Stomach smooth muscle (tissue), 2 donors: ENCODE data around the gene UBR7.
"Not testable (repeated sequence)": the region's sequence is repeated elsewhere in the genome, so short reads cannot be mapped to it uniquely, and the experiment has no call there.

Source experiments
- H3K27ac ChIP-seq: one replicate; pipeline ENCODE4 v1.7.0; 2013; ENCODE audit warnings: mild to moderate bottlenecking, low read length, inconsistent platforms
- H3K27me3 ChIP-seq, 2 donors: one replicate each; pipeline ENCODE4 v1.7.0; 2013; ENCODE audit warnings: low read length in 2 of 2; ENCODE audit not compliant: insufficient read depth in 2 of 2, control insufficient read depth in 1 of 2
- H3K36me3 ChIP-seq, 2 donors: one replicate each; pipeline ENCODE4 v1.7.0; 2013; ENCODE audit warnings: low read length in 2 of 2; ENCODE audit not compliant: control insufficient read depth in 2 of 2, insufficient read depth in 2 of 2
- H3K4me1 ChIP-seq: one replicate; pipeline ENCODE4 v1.7.0; 2013; ENCODE audit warnings: low read length; ENCODE audit not compliant: control insufficient read depth, insufficient read depth
- H3K4me3 ChIP-seq, 2 donors: one replicate each; pipeline ENCODE4 v1.7.0; 2013; ENCODE audit warnings: low read length in 2 of 2
- H3K9ac ChIP-seq, 2 donors: one replicate each; pipeline ENCODE4 v1.7.0; 2013; ENCODE audit warnings: low read length in 2 of 2, mild to moderate bottlenecking in 1 of 2
- H3K9me3 ChIP-seq, 2 donors: one replicate each; pipeline ENCODE4 v1.7.0; 2013; ENCODE audit warnings: low read length in 2 of 2; ENCODE audit not compliant: control insufficient read depth in 2 of 2
- donor health status: healthy.
- donor health status: Pancreatic carcinoma.

Gene UBR7

GRCh38 chr14:93171376-93171775 lies 35.7 kb upstream of the UBR7 start:
- no peak overlapping the region for H3K9ac ChIP-seq
- peaks cover 0 to 7% of the 10 kb centered on the region in 2 donors for H3K27me3 ChIP-seq
- H3K4me1 ChIP-seq: no peaks in the 10 kb centered on the region
- no peak overlapping the region for H3K27ac ChIP-seq
- no peak overlapping the region for H3K4me3 ChIP-seq
- H3K36me3 ChIP-seq: no peaks in the 10 kb centered on the region
- H3K9me3 ChIP-seq: no peaks in the 10 kb centered on the region

DNA sequence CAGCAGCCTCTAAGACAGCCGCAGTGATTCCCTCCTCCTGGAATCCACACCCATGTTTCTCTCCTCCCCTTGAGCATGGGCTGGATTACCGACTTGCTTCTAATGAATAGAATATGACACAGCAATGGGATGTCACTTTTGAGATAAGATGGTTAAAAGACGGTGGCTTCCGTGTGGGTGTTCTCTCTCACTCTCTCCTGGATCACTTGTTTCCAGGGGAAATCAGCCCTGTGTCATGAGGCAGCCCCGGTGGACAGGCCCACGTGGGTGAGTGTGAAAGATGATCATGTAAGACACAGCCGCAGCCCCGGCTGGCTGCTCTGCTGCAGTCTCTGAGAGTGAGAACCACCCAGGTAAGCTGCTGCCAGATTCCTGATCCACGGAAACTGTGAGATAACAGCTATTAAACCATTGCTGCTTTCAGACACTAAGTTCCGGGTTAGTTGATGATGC lies 33.1 kb upstream of the UBR7 start:
- Histone ChIP-seq H3K4me1 (no peaks in the 10 kb centered on the region), H3K9me3 (no peaks in the 10 kb centered on the region), H3K36me3 (no peaks in the 10 kb centered on the region), H3K27me3 (peaks cover 0 to 7% of the 10 kb centered on the region in 2 donors), H3K27ac (no peak overlapping the region), H3K9ac (no peak overlapping the region), H3K4me3 (no peak overlapping the region)

- H3K9ac ChIP-seq, H3K36me3 ChIP-seq, H3K27me3 ChIP-seq, H3K27ac ChIP-seq, H3K4me3 ChIP-seq, H3K4me1 ChIP-seq, H3K9me3 ChIP-seq: not testable (repeated sequence)
These were observed 32.3 kb upstream of the UBR7 start for GRCh38 chr14:93174731-93175130.

GRCh38 chr14:93175492-93175891 lies 31.6 kb upstream of the UBR7 start:
- H3K4me3 ChIP-seq: no peak overlapping the region
- no peaks in the 10 kb centered on the region for H3K36me3 ChIP-seq
- H3K9ac ChIP-seq: no peak overlapping the region
- H3K9me3 ChIP-seq: no peaks in the 10 kb centered on the region
- H3K27me3 ChIP-seq: peaks cover 0 to 7% of the 10 kb centered on the region in 2 donors
- H3K4me1 ChIP-seq: no peaks in the 10 kb centered on the region
- H3K27ac ChIP-seq: no peak overlapping the region

DNA sequence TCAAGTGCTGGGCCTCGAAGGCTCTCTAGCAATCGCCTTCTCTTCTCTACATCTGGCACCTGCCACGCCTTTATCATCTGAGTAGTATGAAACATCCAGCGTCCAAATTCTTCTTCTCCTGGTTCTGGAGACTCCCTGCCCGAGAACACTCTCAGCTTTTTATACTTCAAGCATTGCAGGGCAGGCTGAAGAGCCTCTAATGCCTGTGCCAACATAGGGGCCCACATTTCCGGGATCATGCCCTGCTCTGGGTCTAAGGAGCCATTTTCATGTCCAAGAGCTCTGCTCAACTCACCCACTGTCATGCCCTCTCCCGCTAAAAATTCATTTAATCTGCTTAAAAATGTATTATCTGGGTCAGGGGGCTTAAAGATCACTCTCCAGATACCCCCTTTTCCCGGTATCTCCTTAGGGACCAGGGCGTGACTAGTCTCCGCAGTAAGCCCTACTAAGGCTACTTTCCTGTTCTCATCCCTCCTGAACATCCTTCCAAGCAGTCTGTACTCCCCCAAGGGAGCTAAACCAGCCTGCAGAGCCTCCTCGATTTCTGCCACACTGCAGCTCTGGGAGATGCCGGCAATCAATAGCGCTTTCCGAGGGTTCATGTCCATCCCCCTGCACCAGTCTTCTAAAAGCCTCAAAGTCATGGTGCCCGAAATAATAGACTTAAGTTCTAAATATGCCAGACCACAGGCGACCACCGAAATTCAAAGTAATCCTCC lies 23.3 kb upstream of the UBR7 start:
- peak overlapping the region; percentile 92 for H3K27ac ChIP-seq
- H3K27me3 ChIP-seq: no peaks in the 10 kb centered on the region
- H3K9ac ChIP-seq: peak overlapping the region; percentile 95 to 97
- H3K4me1 ChIP-seq: peaks cover 22% of the 10 kb centered on the region
- H3K4me3 ChIP-seq: peak overlapping the region; percentile 90 to 96
- H3K36me3 ChIP-seq: peaks cover 9% of the 10 kb centered on the region in 2 donors
- H3K9me3 ChIP-seq: no peaks in the 10 kb centered on the region

- peaks cover 9% of the 10 kb centered on the region in 2 donors for H3K36me3 ChIP-seq
- H3K27ac ChIP-seq: peak within 1 kb of the TSS; percentile 92
- no peaks in the 10 kb centered on the region for H3K9me3 ChIP-seq
- H3K27me3 ChIP-seq: no peaks in the 10 kb centered on the region
- H3K4me1 ChIP-seq: peaks cover 22% of the 10 kb centered on the region
- peak within 1 kb of the TSS; percentile 95 to 97 for H3K9ac ChIP-seq
- H3K4me3 ChIP-seq: peak within 1 kb of the TSS; percentile 90 to 96
These were observed 22.4 kb upstream of the UBR7 start, which contains the start of the genes LYSET and MOAP1 for GRCh38 chr14:93184391-93185348. TSS of gene LYSET (plus strand) at chr14:93185317. CDS start at chr14:93185406, 89 bp downstream. TSS of gene MOAP1 (minus strand) at chr14:93184897. CDS start at chr14:93184242, 655 bp downstream.

- peaks cover 9% of the 10 kb centered on the region in 2 donors for H3K36me3 ChIP-seq
These were observed 21.7 kb upstream of the UBR7 start for GRCh38 chr14:93185349-93185720.

GRCh38 chr14:93186466-93186865 lies 20.6 kb upstream of the UBR7 start:
- H3K27me3 ChIP-seq: no peaks in the 10 kb centered on the region
- peaks cover 9% of the 10 kb centered on the region in 2 donors for H3K36me3 ChIP-seq
- H3K9ac ChIP-seq: no peak overlapping the region
- H3K4me3 ChIP-seq: peak overlapping the region in 1 of 2 donors; percentile 8
- no peaks in the 10 kb centered on the region for H3K9me3 ChIP-seq
- peaks cover 22% of the 10 kb centered on the region for H3K4me1 ChIP-seq
- H3K27ac ChIP-seq: no peak overlapping the region

More at GRCh38 chr14:93185349-93185720, 21.7 kb upstream of the UBR7 start:
- Histone ChIP-seq H3K27me3 (no peaks in the 10 kb centered on the region), H3K4me3 (peak overlapping the region; percentile 70 to 96), H3K9ac (peak overlapping the region; percentile 76 to 95), H3K9me3 (no peaks in the 10 kb centered on the region), H3K4me1 (peaks cover 22% of the 10 kb centered on the region), H3K27ac (peak overlapping the region; percentile 85)

GRCh38 chr14:93186956-93187355 lies 20.1 kb upstream of the UBR7 start:
- Histone ChIP-seq H3K27ac (no peak overlapping the region), H3K9me3 (no peaks in the 10 kb centered on the region), H3K4me3 (no peak overlapping the region), H3K4me1 (peaks cover 22% of the 10 kb centered on the region), H3K27me3 (no peaks in the 10 kb centered on the region), H3K36me3 (peaks cover 9% of the 10 kb centered on the region in 2 donors), H3K9ac (no peak overlapping the region)

- H3K4me3 ChIP-seq: no peak overlapping the region
- H3K9me3 ChIP-seq: no peaks in the 10 kb centered on the region
- H3K27me3 ChIP-seq: no peaks in the 10 kb centered on the region
- H3K4me1 ChIP-seq: no peaks in the 10 kb centered on the region
- H3K9ac ChIP-seq: peak overlapping the region in 1 of 2 donors; percentile 9
- no peak overlapping the region for H3K27ac ChIP-seq
- H3K36me3 ChIP-seq: no peaks in the 10 kb centered on the region
These were observed 11.6 kb upstream of the UBR7 start for GRCh38 chr14:93195316-93195999.
